Cardiac fibroblast (primary cell): ENCODE results near the gene MRC2.

Source experiments
- DNase-seq, 2 donors: peaks; one replicate each; pipeline versions ENCODE4 v3.0.0 to v3.0.0-alpha.2; 2010; ENCODE audit warnings: low read depth in 2 of 2
- H3K4me3 ChIP-seq, 2 donors: replicated peaks in 1 of 2; 1 replicate in 1 of 2; 2 replicates in 1 of 2; pipeline ENCODE4 v1.5.1; 2011; ENCODE audit warnings: low read depth in 2 of 2, low read length in 2 of 2, mild to moderate bottlenecking in 2 of 2, moderate library complexity in 1 of 2
- TF ChIP-seq, protein P1 (sequence below): IDR thresholded peaks from one replicate; pipeline ENCODE4 v1.5.1; 2011; ENCODE audit warnings: low read depth, mild to moderate bottlenecking, low read length, inconsistent platforms

MRC2 gene

DNA sequence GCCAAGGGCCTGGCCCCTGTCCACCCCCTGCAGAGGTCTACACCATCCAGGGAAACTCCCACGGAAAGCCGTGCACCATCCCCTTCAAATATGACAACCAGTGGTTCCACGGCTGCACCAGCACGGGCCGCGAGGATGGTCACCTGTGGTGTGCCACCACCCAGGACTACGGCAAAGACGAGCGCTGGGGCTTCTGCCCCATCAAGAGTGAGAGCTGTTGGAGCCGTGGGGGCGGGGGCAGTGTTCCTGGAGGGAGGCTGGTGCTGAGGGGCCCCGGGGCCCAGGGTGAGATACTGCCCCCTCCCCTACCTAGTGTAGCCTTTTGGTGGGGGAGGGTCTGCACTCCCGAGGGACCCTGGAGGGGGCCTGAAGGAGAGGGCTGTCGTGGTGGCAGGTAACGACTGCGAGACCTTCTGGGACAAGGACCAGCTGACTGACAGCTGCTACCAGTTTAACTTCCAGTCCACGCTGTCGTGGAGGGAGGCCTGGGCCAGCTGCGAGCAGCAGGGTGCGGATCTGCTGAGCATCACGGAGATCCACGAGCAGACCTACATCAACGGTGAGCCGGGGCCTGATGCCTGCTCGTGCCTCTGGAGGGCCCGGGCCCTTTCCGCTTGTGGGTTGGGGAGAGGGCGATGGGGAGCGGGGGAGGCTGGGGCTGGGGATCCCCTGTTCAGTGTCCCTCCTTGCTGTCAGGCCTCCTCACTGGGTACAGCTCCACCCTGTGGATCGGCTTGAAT, 38.8 kb downstream of the MRC2 start:
- TF ChIP-seq, protein P1, sequence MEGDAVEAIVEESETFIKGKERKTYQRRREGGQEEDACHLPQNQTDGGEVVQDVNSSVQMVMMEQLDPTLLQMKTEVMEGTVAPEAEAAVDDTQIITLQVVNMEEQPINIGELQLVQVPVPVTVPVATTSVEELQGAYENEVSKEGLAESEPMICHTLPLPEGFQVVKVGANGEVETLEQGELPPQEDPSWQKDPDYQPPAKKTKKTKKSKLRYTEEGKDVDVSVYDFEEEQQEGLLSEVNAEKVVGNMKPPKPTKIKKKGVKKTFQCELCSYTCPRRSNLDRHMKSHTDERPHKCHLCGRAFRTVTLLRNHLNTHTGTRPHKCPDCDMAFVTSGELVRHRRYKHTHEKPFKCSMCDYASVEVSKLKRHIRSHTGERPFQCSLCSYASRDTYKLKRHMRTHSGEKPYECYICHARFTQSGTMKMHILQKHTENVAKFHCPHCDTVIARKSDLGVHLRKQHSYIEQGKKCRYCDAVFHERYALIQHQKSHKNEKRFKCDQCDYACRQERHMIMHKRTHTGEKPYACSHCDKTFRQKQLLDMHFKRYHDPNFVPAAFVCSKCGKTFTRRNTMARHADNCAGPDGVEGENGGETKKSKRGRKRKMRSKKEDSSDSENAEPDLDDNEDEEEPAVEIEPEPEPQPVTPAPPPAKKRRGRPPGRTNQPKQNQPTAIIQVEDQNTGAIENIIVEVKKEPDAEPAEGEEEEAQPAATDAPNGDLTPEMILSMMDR: no peak
- DNase-seq: no peak
- H3K4me3 ChIP-seq: no peak overlapping the region

DNA sequence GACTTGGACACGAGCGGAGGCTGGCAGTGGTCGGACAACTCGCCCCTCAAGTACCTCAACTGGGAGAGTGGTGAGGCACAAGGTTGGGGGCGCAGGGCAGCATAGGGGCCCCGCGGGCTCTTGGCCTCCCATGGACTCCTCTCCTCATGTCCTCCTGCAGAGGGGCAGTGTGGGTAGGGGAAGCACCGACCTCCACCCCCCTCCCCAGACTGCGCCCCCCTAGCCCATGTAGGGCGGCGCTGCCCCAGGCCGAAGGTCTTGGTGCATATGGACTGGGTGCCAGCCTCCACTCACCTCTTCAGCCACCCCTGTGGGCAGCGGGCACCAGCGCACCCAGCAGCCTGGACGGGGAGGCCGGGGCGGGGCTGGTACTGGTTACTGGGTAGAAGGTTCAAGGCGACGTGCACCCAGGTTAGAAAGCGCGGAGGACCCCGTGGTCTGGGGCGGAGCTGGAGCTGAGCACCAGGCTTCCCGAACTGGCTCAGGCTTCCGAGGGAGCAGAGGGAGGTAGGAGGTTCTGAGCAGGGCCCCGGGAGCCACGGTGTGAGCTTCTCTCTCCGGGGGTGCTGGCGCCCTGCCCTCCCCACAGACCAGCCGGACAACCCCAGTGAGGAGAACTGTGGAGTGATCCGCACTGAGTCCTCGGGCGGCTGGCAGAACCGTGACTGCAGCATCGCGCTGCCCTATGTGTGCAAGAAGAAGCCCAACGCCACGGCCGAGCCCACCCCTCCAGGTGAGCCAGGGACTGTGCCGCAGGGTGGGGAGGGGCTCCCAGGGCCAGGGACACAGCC, 39.5 kb downstream of the MRC2 start:
- no peak for DNase-seq
- H3K4me3 ChIP-seq: no peak overlapping the region
- TF ChIP-seq, protein P1: no peak

DNA sequence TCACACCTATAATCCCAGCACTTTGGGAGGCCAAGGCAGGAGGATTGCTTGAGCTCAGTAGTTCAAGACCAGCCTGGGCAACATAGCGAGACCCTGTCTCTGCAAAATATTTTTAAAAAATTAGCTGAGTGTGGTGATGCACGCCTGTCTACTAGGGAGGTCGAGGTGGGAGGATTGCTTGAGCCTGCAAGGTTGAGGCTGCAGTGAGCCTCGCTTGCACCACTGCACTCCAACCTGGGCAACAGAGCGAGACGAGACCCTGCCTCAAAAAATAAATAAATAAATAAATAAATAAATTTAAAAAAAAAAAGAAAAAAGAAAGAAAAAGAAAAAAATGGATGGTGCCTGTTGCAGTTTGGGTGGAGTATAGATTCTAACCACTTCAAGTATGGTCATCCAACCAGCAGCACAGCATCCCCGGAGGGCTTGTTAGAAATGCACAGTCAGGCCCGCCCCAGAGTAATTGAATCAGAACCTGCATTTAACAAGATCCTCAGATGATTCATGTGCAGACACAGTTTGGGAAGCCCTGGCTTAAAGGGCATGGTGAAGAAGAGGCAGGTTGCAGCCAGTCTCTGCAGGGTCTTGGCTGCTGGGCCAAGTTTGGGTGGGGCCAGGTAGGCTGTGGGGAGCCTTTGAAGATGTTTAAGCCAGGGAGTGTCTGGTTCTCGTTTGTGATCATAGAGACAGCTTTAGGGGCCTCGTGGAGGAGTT, 40.8 kb downstream of the MRC2 start:
- H3K4me3 ChIP-seq: no peak overlapping the region
- TF ChIP-seq, protein P1: no peak
- peak in 1 of 2 donors; percentile 45 for DNase-seq

DNA sequence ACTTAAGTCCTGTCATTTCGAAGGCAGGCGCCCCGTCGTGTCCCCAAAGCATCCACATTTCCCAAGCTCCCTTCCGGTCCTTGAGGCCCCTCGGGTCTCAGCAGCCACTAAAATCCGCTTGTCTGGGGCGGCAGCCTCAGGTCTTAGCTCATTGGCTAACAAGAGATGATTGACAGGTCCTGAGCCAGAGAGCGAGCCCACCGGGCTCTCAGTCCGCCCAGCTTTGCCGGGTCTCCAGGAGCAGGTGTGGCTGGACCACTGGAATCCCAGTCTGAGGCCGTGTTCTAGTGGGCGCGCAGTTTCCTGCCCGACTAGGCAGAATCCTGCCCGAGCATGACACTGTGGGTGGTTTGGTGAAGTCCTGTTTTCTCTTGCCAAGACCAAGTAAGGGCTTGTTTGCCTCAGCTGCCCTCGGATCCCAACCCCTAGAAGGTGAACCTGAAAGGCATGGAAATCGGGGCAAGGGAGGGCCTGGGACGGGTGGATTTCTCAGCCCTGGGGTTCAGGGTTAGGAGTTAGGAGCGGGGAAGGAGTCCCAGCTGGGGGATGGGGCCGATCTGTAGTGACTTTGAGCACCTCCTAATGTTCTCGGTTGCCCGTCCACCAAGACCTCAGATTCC, 42.8 kb downstream of the MRC2 start:
- H3K4me3 ChIP-seq: no peak overlapping the region
- TF ChIP-seq, protein P1: no peak
- DNase-seq: no peak

DNA sequence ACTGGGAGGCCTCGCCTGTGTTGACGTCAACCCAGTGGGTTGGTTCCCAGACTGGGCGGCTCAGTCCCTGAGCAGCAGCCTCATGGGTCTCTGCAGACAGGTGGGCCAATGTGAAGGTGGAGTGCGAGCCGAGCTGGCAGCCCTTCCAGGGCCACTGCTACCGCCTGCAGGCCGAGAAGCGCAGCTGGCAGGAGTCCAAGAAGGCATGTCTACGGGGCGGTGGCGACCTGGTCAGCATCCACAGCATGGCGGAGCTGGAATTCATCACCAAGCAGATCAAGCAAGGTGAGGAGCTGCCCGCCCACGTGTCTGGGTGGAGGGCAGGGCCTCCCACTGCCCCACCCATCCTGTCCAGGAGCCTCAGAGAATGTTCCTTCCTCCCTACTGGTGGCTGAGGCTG, 44.1 kb downstream of the MRC2 start:
- DNase-seq: no peak
- no peak overlapping the region for H3K4me3 ChIP-seq
- TF ChIP-seq, protein P1: no peak

DNA sequence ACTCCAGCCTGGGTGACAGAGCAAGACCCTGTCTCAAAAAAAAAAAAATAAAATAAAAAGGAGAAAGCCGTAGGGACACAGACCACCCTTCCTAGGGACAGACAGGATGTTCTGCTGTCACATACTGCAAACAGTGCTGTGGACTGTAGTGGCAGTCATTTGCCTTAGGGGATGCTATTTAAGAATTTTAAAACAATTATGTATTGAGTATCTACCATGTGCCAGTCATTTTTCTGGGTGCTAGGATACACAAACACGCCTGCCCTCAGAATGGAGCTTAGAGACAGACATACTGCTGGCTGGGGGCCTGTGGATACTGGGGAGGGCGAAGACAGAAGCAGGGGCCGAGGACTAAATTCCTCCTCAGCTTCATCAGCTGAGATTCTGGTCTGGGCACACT, 45.5 kb downstream of the MRC2 start:
- H3K4me3 ChIP-seq: no peak overlapping the region
- no peak for DNase-seq
- TF ChIP-seq, protein P1: no peak
